ENCODE measurements around the gene GUCD1. TPM values are rescaled to one million over a fixed set of nuclear protein-coding genes. Genes with fewer than 3 reads are reported as not detected.

The GUCD1 gene
- total and polyA plus RNA-seq, 2 donors from 2014 or later, result 111 to 150 TPM

GRCh38 chr22:24492391-24492790, 62.5 kb downstream of the GUCD1 start:
- no peak for DNase-seq
- Histone ChIP-seq H3K27me3 (ENCODE audit: control insufficient read depth, insufficient read depth, low read length) (no peaks in the 10 kb centered on the region), H3K27ac (ENCODE audit: low read depth in 2 of 2, low read length in 2 of 2) (no peak overlapping the region), H3K9ac (ENCODE audit: low read length in 3 of 3) (no peak overlapping the region), H3K9me3 (ENCODE audit: control insufficient read depth in 2 of 3, insufficient read depth in 1 of 3, low read length in 3 of 3) (no peaks in the 10 kb centered on the region), H3K4me1 (ENCODE audit: control insufficient read depth in 2 of 3, insufficient read depth in 2 of 3, low read depth in 1 of 3, low read length in 3 of 3) (peaks cover 0 to 2% (median under 1%) of the 10 kb centered on the region in 3 donors), H3K4me3 (ENCODE audit: low read length in 3 of 3) (no peak overlapping the region), H3K36me3 (ENCODE audit: control insufficient read depth in 2 of 3, insufficient read depth in 3 of 3, low read length in 3 of 3) (no peaks in the 10 kb centered on the region)
- no peak for TF ChIP-seq CTCF (IDR thresholded peaks at IDR 0.05; ENCODE audit: borderline replicate concordance, extremely low read depth, insufficient read depth)
- intact Hi-C loops (cut with DNase I), result no loop called here
- no peak for FAIRE-seq

Other genes with a start within 250 kb of the GUCD1 start
- gene ADORA2A, start 127.5 kb downstream of the GUCD1 start, total RNA-seq, result 6.9 TPM
- gene ADORA2A, start 127.5 kb downstream of the GUCD1 start, polyA plus RNA-seq (ENCODE audit: insufficient read depth, low read depth, low replicate concordance), result 6.1 TPM
- 1.0 TPM for gene UPB1, start 59.8 kb downstream of the GUCD1 start, total RNA-seq
- 64.6 TPM for gene UPB1, start 59.8 kb downstream of the GUCD1 start, polyA plus RNA-seq (ENCODE audit: insufficient read depth, low read depth, low replicate concordance)
- gene SNRPD3, start 861 bp upstream of the GUCD1 start, total RNA-seq, result 73.7 TPM
- gene SNRPD3, start 861 bp upstream of the GUCD1 start, polyA plus RNA-seq (ENCODE audit: insufficient read depth, low read depth, low replicate concordance), result 136 TPM
- 47.6 TPM for gene LRRC75B, start 37.9 kb upstream of the GUCD1 start, total RNA-seq
- 23.4 TPM for gene LRRC75B, start 37.9 kb upstream of the GUCD1 start, polyA plus RNA-seq (ENCODE audit: insufficient read depth, low read depth, low replicate concordance)
- gene GGT1, start 48.1 kb upstream of the GUCD1 start, total RNA-seq, result 169 TPM
- gene GGT1, start 48.1 kb upstream of the GUCD1 start, polyA plus RNA-seq (ENCODE audit: insufficient read depth, low read depth, low replicate concordance), result 153 TPM
- gene PIWIL3, start 219.6 kb upstream of the GUCD1 start, total RNA-seq, result not detected
- not detected for gene PIWIL3, start 219.6 kb upstream of the GUCD1 start, polyA plus RNA-seq (ENCODE audit: insufficient read depth, low read depth, low replicate concordance)